SK-N-SH treated with all-trans-retinoic acid at 6 μM for 48 hours (cell line): ENCODE data around the gene FAM9B.

Source experiments
- ATAC-seq: fragments of 200-7000 bp; cut with Tn5 transposase; 3 replicates; pipeline ENCODE4 v1.9.1; 2020; ENCODE audit warnings: mild to moderate bottlenecking, moderate library complexity
- ARNTL ChIP-seq: fragments of 450-650 bp; formaldehyde crosslinking; IDR thresholded peaks from 2 replicates; pipeline ENCODE4 v1.5.0; 2020; ENCODE audit warnings: low read depth, mild to moderate bottlenecking, moderate library complexity, borderline replicate concordance
- BACH2 ChIP-seq: fragments of 250-450 bp; sonication (Bioruptor Pico); IDR thresholded peaks from 2 replicates; pipeline ENCODE4 v1.9.0; 2021; ENCODE audit warnings: mild to moderate bottlenecking, borderline replicate concordance
- CSDC2 ChIP-seq: fragments of 250-450 bp; sonication (Bioruptor Pico); IDR thresholded peaks from 2 replicates; pipeline ENCODE4 v1.5.0; 2020; ENCODE audit warnings: mild to moderate bottlenecking, moderate library complexity
- CSRNP3 ChIP-seq: fragments of 250-450 bp; sonication (Bioruptor Pico); IDR thresholded peaks from 2 replicates; pipeline ENCODE4 v1.5.1; 2021; ENCODE audit warnings: mild to moderate bottlenecking, moderate library complexity
- ESRRG ChIP-seq: fragments of 250-450 bp; sonication (Bioruptor Pico); IDR thresholded peaks from 2 replicates; pipeline ENCODE4 v1.6.1; 2021; ENCODE audit warnings: mild to moderate bottlenecking
- GLIS3 ChIP-seq: fragments of 250-450 bp; sonication (Bioruptor Pico); IDR thresholded peaks from 2 replicates; pipeline ENCODE4 v1.5.0; 2020; ENCODE audit warnings: mild to moderate bottlenecking, moderate library complexity
- ISL1 ChIP-seq: fragments of 250-450 bp; sonication (Bioruptor Pico); IDR thresholded peaks from 2 replicates; pipeline ENCODE4 v2.1.2; 2022; ENCODE audit warnings: mild to moderate bottlenecking, moderate library complexity
- OSR1 ChIP-seq: fragments of 250-450 bp; sonication (Bioruptor Pico); IDR thresholded peaks from 2 replicates; pipeline ENCODE4 v1.8.0; 2022; ENCODE audit warnings: moderate library complexity, mild to moderate bottlenecking, inconsistent platforms
- POU6F1 ChIP-seq: fragments of 250-450 bp; sonication (Bioruptor Pico); IDR thresholded peaks from 2 replicates; pipeline ENCODE4 v1.8.0; 2021; ENCODE audit warnings: low read depth, mild to moderate bottlenecking, moderate library complexity, borderline replicate concordance
- RARB ChIP-seq: fragments of 250-450 bp; sonication (Bioruptor Pico); IDR thresholded peaks from 2 replicates; pipeline ENCODE4 v1.8.0; 2021; ENCODE audit warnings: mild to moderate bottlenecking, moderate library complexity
- SNAI2 ChIP-seq: fragments of 250-450 bp; sonication (Bioruptor Pico); IDR thresholded peaks from 2 replicates; pipeline ENCODE4 v1.5.0; 2020; ENCODE audit warnings: mild to moderate bottlenecking, moderate library complexity
- TCF4 ChIP-seq: fragments of 250-450 bp; sonication (Bioruptor Pico); IDR thresholded peaks from 2 replicates; pipeline ENCODE4 v1.8.0; 2021; ENCODE audit warnings: mild to moderate bottlenecking, moderate library complexity, borderline replicate concordance
- TOX ChIP-seq: fragments of 250-450 bp; sonication (Bioruptor Pico); IDR thresholded peaks from 2 replicates; pipeline ENCODE4 v1.8.0; 2021; ENCODE audit warnings: mild to moderate bottlenecking, moderate library complexity, borderline replicate concordance
- ZC3H10 ChIP-seq: fragments of 250-450 bp; sonication (Bioruptor Pico); IDR thresholded peaks from 2 replicates; pipeline ENCODE4 v1.5.1; 2021; ENCODE audit warnings: mild to moderate bottlenecking, moderate library complexity
- ZFP3 ChIP-seq: fragments of 250-450 bp; sonication (Bioruptor Pico); IDR thresholded peaks from 2 replicates; pipeline ENCODE4 v1.5.0; 2020; ENCODE audit warnings: mild to moderate bottlenecking, moderate library complexity
- ZFP30 ChIP-seq: fragments of 450-650 bp; formaldehyde crosslinking; IDR thresholded peaks from 2 replicates; pipeline ENCODE4 v1.5.0; 2022; ENCODE audit warnings: mild to moderate bottlenecking, moderate library complexity
- ZNF565 ChIP-seq: fragments of 450-650 bp; formaldehyde crosslinking; conservative IDR thresholded peaks from 2 replicates; pipeline ENCODE4 v1.5.0; 2020; ENCODE audit warnings: low read depth, mild to moderate bottlenecking, moderate library complexity
- ZNF70 ChIP-seq: fragments of 450-650 bp; formaldehyde crosslinking; IDR thresholded peaks from 2 replicates; pipeline ENCODE4 v1.5.0; 2020; ENCODE audit warnings: mild to moderate bottlenecking, moderate library complexity
- ZNF8 ChIP-seq: fragments of 450-650 bp; formaldehyde crosslinking; IDR thresholded peaks from 2 replicates; pipeline ENCODE4 v1.5.0; 2020; ENCODE audit warnings: mild to moderate bottlenecking, moderate library complexity
- TF ChIP-seq, protein P1 (sequence below): fragments of 250-450 bp; sonication (Bioruptor Pico); IDR thresholded peaks from 2 replicates; pipeline ENCODE4 v1.5.0; 2020; ENCODE audit warnings: mild to moderate bottlenecking, moderate library complexity
- TF ChIP-seq, protein P2 (sequence below): fragments of 250-450 bp; sonication (Bioruptor Pico); IDR thresholded peaks from 2 replicates; pipeline ENCODE4 v1.5.1; 2020; ENCODE audit warnings: low read depth, mild to moderate bottlenecking, moderate library complexity
- TF ChIP-seq, protein P3 (sequence below): fragments of 250-450 bp; sonication (Bioruptor Pico); IDR thresholded peaks from 2 replicates; pipeline ENCODE4 v1.8.0; 2020; ENCODE audit warnings: mild to moderate bottlenecking, moderate library complexity, borderline replicate concordance

FAM9B gene

DNA sequence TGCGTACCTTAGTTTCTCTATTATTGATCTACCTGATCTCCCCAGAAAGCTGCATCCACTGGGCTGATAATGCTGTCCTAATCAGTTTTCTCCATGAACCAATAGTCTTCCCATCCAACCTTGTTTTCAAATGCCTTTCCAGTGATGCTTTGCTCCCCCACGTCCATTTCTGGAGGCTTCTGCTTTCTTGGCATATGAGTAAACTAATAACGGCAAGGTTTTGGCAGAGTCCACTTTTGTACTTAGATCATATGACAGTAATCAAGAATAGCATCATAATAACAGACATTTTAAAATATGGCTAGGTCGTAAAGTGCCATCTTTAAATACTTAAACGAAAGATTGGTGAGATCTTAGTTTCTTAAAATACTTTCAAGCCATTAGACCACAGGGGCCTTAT is 38.4 kb upstream of the FAM9B start:
- no peak for TF ChIP-seq ARNTL
- TF ChIP-seq, protein P1, sequence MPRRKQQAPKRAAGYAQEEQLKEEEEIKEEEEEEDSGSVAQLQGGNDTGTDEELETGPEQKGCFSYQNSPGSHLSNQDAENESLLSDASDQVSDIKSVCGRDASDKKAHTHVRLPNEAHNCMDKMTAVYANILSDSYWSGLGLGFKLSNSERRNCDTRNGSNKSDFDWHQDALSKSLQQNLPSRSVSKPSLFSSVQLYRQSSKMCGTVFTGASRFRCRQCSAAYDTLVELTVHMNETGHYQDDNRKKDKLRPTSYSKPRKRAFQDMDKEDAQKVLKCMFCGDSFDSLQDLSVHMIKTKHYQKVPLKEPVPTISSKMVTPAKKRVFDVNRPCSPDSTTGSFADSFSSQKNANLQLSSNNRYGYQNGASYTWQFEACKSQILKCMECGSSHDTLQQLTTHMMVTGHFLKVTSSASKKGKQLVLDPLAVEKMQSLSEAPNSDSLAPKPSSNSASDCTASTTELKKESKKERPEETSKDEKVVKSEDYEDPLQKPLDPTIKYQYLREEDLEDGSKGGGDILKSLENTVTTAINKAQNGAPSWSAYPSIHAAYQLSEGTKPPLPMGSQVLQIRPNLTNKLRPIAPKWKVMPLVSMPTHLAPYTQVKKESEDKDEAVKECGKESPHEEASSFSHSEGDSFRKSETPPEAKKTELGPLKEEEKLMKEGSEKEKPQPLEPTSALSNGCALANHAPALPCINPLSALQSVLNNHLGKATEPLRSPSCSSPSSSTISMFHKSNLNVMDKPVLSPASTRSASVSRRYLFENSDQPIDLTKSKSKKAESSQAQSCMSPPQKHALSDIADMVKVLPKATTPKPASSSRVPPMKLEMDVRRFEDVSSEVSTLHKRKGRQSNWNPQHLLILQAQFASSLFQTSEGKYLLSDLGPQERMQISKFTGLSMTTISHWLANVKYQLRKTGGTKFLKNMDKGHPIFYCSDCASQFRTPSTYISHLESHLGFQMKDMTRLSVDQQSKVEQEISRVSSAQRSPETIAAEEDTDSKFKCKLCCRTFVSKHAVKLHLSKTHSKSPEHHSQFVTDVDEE (CRISPR knock-in tag), result no peak
- TF ChIP-seq ZNF70 (CRISPR knock-in tag), result no peak
- TF ChIP-seq ZC3H10, result no peak
- no peak for TF ChIP-seq OSR1 (CRISPR knock-in tag)
- TF ChIP-seq CSDC2 (CRISPR knock-in tag), result no peak
- no peak for TF ChIP-seq SNAI2 (CRISPR knock-in tag)
- no peak for TF ChIP-seq BACH2 (CRISPR knock-in tag)
- no peak for TF ChIP-seq ESRRG (CRISPR knock-in tag)

GRCh38 chrX:9071031-9071650 is 37.2 kb upstream of the FAM9B start:
- ATAC-seq, result no peak
- no peak for TF ChIP-seq RARB
- TF ChIP-seq ARNTL, result no peak
- TF ChIP-seq ZNF565, result no peak
- TF ChIP-seq TCF4 (CRISPR knock-in tag), result no peak
- no peak for TF ChIP-seq GLIS3
- TF ChIP-seq, protein P2, sequence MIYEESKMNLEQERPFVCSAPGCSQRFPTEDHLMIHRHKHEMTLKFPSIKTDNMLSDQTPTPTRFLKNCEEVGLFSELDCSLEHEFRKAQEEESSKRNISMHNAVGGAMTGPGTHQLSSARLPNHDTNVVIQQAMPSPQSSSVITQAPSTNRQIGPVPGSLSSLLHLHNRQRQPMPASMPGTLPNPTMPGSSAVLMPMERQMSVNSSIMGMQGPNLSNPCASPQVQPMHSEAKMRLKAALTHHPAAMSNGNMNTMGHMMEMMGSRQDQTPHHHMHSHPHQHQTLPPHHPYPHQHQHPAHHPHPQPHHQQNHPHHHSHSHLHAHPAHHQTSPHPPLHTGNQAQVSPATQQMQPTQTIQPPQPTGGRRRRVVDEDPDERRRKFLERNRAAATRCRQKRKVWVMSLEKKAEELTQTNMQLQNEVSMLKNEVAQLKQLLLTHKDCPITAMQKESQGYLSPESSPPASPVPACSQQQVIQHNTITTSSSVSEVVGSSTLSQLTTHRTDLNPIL, result no peak
- TF ChIP-seq, all 23 proteins: peak for 0

More for the DNA sequence above, 38.4 kb upstream of the FAM9B start:
- ATAC-seq, result no peak

GRCh38 chrX:9069573-9069972 is 35.6 kb upstream of the FAM9B start:
- no peak for TF ChIP-seq ZNF70 (CRISPR knock-in tag)
- TF ChIP-seq GLIS3, result no peak
- TF ChIP-seq ZFP3 (CRISPR knock-in tag), result no peak
- TF ChIP-seq TCF4 (CRISPR knock-in tag), result no peak
- TF ChIP-seq TOX, result no peak
- no peak for TF ChIP-seq ZFP30 (CRISPR knock-in tag)
- TF ChIP-seq ESRRG (CRISPR knock-in tag), result no peak
- TF ChIP-seq SNAI2 (CRISPR knock-in tag), result no peak
- TF ChIP-seq CSRNP3, result no peak
- no peak for TF ChIP-seq BACH2 (CRISPR knock-in tag)
- TF ChIP-seq ZNF565, result no peak
- TF ChIP-seq, protein P3, sequence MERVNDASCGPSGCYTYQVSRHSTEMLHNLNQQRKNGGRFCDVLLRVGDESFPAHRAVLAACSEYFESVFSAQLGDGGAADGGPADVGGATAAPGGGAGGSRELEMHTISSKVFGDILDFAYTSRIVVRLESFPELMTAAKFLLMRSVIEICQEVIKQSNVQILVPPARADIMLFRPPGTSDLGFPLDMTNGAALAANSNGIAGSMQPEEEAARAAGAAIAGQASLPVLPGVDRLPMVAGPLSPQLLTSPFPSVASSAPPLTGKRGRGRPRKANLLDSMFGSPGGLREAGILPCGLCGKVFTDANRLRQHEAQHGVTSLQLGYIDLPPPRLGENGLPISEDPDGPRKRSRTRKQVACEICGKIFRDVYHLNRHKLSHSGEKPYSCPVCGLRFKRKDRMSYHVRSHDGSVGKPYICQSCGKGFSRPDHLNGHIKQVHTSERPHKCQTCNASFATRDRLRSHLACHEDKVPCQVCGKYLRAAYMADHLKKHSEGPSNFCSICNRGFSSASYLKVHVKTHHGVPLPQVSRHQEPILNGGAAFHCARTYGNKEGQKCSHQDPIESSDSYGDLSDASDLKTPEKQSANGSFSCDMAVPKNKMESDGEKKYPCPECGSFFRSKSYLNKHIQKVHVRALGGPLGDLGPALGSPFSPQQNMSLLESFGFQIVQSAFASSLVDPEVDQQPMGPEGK (CRISPR knock-in tag), result no peak
- no peak for TF ChIP-seq ARNTL
- TF ChIP-seq CSDC2 (CRISPR knock-in tag), result no peak
- TF ChIP-seq ZNF8 (CRISPR knock-in tag), result no peak
- TF ChIP-seq ZC3H10, result no peak
- no peak for TF ChIP-seq ISL1 (CRISPR knock-in tag)
- TF ChIP-seq POU6F1 (CRISPR knock-in tag), result no peak

More at GRCh38 chrX:9069573-9069972, 35.6 kb upstream of the FAM9B start:
- ATAC-seq, result no peak
